Endothelial cell (in vitro differentiated cells): ENCODE results near the gene OAS3. TPM values are rescaled to one million over a fixed set of nuclear protein-coding genes. Genes with fewer than 3 reads are reported as not detected.

Experiments
- DNase-seq: peaks from one replicate; pipeline ENCODE4 v3.0.0; 2021; ENCODE audit warnings: low spot score
- H3K27ac Mint-ChIP-seq: one replicate; pipeline ENCODE4 v1.8.0; 2021; ENCODE audit warnings: mixed read lengths, inconsistent platforms; ENCODE audit not compliant: unreplicated experiment
- H3K27me3 Mint-ChIP-seq: one replicate; pipeline ENCODE4 v1.8.0; 2021; ENCODE audit warnings: mild to moderate bottlenecking, moderate library complexity, mixed read lengths, inconsistent platforms; ENCODE audit not compliant: unreplicated experiment
- H3K36me3 Mint-ChIP-seq: one replicate; pipeline ENCODE4 v1.8.0; 2021; ENCODE audit warnings: mild to moderate bottlenecking, low read depth, mixed read lengths, inconsistent platforms; ENCODE audit not compliant: unreplicated experiment
- H3K4me1 Mint-ChIP-seq: one replicate; pipeline ENCODE4 v1.8.0; 2021; ENCODE audit warnings: mild to moderate bottlenecking, mixed read lengths, inconsistent platforms; ENCODE audit not compliant: unreplicated experiment
- H3K4me3 Mint-ChIP-seq: one replicate; pipeline ENCODE4 v1.8.0; 2021; ENCODE audit warnings: mild to moderate bottlenecking, mixed read lengths, inconsistent platforms; ENCODE audit not compliant: unreplicated experiment
- H3K9me3 Mint-ChIP-seq: one replicate; pipeline ENCODE4 v1.8.0; 2021; ENCODE audit warnings: mixed read lengths, inconsistent platforms; ENCODE audit not compliant: unreplicated experiment
- long read RNA-seq: library from polyadenylated mRNA; unstranded; transcript quantifications from one replicate; pipeline ENCODE4 v2.0.0, GENCODE V29; 2020; ENCODE audit not compliant: unreplicated experiment
- total RNA-seq: library from RNA; stranded (reverse); fragmentation: NEBNext Ultra II Directional; extraction: Animal tissue kit (Norgen Biotek cat#: 25700); gene quantifications from one replicate; pipeline ENCODE4 v1.2.1, GENCODE V29; 2021; ENCODE audit not compliant: unreplicated experiment
- TF ChIP-seq, protein P1 (sequence below): fragments of 200-600 bp; sonication (generic); IDR thresholded peaks from one replicate; pipeline ENCODE4 v1.5.0; 2021; ENCODE audit warnings: antibody characterized with exemption; ENCODE audit not compliant: unreplicated experiment

OAS3 gene
- total RNA-seq, result 2.2 TPM
- long read RNA-seq, result 0 reads

- peak; percentile 26 for DNase-seq
- Mint-ChIP-seq H3K27ac (no peak within 1 kb of the TSS), H3K4me3 (peak within 1 kb of the TSS; percentile 92), H3K27me3 (peaks cover 2% of the 10 kb centered on the region), H3K9me3 (no peaks in the 10 kb centered on the region), H3K36me3 (no peaks in the 10 kb centered on the region), H3K4me1 (peaks cover 15% of the 10 kb centered on the region)
- TF ChIP-seq, protein P1, sequence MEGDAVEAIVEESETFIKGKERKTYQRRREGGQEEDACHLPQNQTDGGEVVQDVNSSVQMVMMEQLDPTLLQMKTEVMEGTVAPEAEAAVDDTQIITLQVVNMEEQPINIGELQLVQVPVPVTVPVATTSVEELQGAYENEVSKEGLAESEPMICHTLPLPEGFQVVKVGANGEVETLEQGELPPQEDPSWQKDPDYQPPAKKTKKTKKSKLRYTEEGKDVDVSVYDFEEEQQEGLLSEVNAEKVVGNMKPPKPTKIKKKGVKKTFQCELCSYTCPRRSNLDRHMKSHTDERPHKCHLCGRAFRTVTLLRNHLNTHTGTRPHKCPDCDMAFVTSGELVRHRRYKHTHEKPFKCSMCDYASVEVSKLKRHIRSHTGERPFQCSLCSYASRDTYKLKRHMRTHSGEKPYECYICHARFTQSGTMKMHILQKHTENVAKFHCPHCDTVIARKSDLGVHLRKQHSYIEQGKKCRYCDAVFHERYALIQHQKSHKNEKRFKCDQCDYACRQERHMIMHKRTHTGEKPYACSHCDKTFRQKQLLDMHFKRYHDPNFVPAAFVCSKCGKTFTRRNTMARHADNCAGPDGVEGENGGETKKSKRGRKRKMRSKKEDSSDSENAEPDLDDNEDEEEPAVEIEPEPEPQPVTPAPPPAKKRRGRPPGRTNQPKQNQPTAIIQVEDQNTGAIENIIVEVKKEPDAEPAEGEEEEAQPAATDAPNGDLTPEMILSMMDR, result no peak
Measured at GRCh38 chr12:112937741-112938719, at the start of gene OAS3. TSS of gene OAS3 (plus strand) at chr12:112938474. CDS start at chr12:112938531, 57 bp downstream.

- Mint-ChIP-seq H3K4me3 (no peak overlapping the region), H3K36me3 (peaks cover 8% of the 10 kb centered on the region), H3K27ac (no peak overlapping the region), H3K4me1 (peaks cover 4% of the 10 kb centered on the region), H3K9me3 (no peaks in the 10 kb centered on the region), H3K27me3 (no peaks in the 10 kb centered on the region)
- no peak for DNase-seq
- TF ChIP-seq, protein P1, result no peak
Measured at GRCh38 chr12:112891093-112892024, 46.9 kb upstream of the OAS3 start.

DNA sequence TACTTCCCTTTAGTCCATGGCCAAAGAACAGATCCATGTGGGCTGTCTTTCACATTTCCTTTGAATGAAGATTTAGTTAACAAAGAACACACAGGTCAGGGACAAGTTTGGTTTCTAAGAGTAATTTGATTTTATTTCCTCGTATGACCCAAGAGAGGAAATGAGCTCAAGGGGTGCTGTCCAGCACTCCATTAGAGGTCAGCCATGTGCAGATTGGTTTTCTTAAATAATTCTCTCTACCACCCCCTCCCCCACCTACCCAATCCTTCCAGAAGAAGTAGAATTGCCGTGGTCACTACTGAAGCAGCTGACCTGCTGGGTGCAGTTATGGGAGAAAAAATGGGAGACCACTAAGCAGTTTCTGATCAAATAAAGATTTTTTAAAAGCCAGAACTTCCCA is 45.4 kb upstream of the OAS3 start:
- Mint-ChIP-seq H3K27me3 (peaks cover 4% of the 10 kb centered on the region), H3K27ac (no peak overlapping the region), H3K4me1 (peaks cover 4% of the 10 kb centered on the region), H3K36me3 (peaks cover 5% of the 10 kb centered on the region), H3K9me3 (no peaks in the 10 kb centered on the region), H3K4me3 (no peak overlapping the region)
- no peak for DNase-seq
- TF ChIP-seq, protein P1, result no peak

DNA sequence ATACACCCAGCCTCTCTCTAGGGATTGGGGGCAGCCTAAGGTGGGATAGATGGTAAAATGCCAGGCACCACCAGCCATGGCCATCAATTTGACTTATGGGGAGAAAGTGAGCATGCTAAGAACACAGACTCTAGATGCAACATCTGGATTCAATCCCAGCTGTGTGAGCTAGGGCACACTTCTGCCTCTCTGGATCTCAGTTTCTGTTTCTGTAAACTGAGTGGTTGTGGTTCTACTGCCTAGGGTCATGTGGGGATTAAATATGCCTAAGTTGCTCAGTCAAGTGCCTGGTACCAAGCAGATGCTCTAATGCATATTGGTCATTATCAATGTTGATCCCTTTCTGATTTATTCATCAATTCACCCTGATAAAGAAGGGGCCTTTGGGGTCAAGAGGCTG is 44.1 kb upstream of the OAS3 start:
- TF ChIP-seq, protein P1, result no peak
- Mint-ChIP-seq H3K27ac (no peak overlapping the region), H3K27me3 (peaks cover 5% of the 10 kb centered on the region), H3K4me1 (peaks cover 4% of the 10 kb centered on the region), H3K4me3 (no peak overlapping the region), H3K36me3 (peaks cover 4% of the 10 kb centered on the region), H3K9me3 (no peaks in the 10 kb centered on the region)
- no peak for DNase-seq
